COR-L47 (cell line): ENCODE data around the gene PRKN.
"Not testable (repeated sequence)": the region's sequence is repeated elsewhere in the genome, so short reads cannot be mapped to it uniquely, and the experiment has no call there.

Source experiments
- DNase-seq: peaks from one replicate; lab custom pipeline; 2025; lab: John Stamatoyannopoulos, UW

The PRKN gene

DNA sequence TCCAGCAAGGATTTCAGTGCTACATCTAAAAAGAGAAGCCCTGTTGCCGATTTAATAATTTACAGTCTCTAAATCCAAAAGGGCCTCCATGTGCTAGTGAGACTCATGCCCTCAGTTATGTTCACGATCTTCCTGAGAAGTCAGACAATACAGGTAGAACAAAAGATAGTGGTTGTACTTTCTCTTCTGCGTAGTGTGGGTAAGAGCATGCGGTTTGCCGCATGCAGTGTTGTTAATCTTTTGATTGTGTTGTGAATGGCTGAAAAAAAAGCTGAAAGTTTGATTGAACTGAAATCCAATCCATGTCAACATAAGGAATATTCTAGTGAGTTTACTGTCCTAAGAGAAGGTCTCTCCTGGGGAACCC, 1379.0 kb downstream of the PRKN start:
- DNase-seq, result no peak

GRCh38 chr6:161347988-161348627, 1379.5 kb downstream of the PRKN start:
- DNase-seq, result no peak

- no peak for DNase-seq
These were observed 1380.4 kb downstream of the PRKN start for GRCh38 chr6:161347125-161347524.

DNA sequence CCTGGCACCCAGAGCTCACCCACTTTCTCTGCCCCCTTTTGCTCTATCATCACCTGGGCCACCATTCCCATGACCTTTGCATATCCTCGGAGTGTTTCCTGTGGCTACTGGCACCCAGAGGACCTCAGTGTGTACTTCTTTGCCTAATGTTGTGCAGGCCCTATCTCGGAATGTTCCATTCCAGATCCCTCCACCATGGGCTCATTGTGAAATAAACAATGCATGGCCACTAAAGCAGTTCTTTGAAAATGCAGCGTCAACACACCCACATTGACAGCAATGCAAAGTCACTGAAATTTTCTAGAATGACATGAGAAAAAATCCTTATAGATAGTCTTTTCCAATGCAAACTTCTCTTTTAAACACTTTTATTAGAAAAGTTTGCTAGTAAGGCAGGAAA, 1380.8 kb downstream of the PRKN start:
- DNase-seq, result no peak

GRCh38 chr6:161344626-161345025, 1382.9 kb downstream of the PRKN start:
- no peak for DNase-seq

DNA sequence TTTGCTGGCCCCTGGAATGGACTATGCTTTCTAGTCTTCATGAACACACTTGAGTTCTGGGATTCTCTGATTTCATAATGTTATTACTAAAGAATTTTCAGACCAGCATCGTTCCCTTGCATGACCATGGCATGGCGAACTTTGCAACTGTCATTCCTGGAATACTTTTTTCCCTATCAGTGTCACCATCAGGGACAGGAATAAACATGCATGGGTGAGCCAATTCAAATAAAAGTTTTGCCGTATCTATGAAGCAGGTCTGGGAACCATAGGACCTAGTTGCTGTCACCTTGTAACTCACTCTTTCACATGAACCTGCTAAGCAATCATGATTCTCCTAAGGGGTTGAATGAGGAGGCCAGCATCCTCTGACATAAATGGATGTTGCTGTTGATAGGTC, 1385.5 kb downstream of the PRKN start:
- no peak for DNase-seq

DNA sequence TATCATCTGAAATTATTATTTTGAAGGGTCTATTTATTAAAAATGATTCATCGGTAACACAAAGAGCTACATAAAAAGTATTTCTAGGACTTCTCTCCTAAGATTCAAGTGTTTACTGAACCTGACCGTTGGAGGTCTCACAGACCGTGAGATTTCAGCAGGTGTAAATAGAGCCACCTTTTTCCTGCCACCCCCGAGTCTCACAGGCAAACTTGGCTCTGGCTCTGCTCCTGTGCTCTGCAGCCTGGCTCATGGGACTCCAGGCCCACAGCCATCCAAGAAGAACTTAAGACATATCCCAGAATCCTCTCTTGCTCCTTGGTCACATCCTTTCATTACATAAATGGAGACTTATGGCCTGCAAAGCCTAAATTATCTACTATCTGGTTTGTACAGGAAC, 1385.9 kb downstream of the PRKN start:
- no peak for DNase-seq

- DNase-seq, result no peak
These were observed 1389.6 kb downstream of the PRKN start for GRCh38 chr6:161338015-161338414.

- no peak for DNase-seq
These were observed 1391.1 kb downstream of the PRKN start for GRCh38 chr6:161336479-161336878.

DNA sequence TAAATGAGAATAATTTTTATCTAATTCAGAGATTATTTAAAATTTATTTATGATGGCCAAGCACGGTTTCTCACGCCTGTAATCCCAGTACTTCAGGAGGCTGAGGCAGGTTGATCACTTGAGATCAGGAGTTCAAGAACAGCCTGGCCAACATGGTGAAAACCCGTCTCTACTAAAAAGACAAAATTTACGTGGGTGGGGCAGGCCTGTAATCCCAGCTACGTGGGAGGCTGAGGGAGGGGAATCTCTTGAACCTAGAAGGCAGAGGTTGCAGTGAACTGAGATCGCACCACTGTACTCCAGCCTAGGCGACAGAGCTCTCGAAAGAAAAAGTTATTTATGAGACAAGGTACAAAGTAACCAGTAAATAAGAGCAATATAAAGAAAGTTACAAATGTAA, 1394.2 kb downstream of the PRKN start:
- no peak for DNase-seq

DNA sequence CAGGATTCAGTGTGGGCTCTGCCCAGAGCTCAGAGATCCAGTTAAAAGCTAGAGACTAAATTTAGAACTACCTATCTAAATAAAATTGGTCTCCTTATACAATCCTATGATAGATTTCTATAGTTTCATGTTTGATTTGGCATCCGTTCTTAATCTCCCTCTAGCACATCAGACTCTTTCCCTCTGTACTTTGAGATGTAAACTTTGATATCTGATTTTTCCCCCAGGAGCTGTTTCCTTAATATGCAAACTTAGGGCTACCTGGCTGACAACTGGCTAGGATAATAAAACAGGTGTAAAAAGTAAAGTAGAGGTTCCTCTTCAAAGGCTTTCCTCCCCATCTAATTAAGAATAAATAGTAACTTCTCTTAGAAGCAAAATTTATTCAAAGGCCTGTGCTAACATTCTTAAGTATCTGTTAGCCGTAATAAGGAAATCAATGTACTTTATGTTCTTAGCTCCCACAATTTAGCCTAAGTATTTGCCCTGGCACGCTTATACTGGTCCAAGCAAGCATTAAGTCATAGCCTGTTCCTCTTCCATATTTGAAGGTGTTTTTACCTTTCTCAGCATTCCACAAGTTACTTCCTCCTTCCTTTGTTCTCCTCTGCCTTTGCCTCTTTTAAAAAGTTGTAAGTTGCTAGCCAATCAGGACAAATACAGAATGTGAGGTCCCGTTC, 1396.0 kb downstream of the PRKN start:
- not testable (repeated sequence) for DNase-seq

- DNase-seq, result no peak
These were observed 1400.1 kb downstream of the PRKN start for GRCh38 chr6:161327360-161327953.

DNA sequence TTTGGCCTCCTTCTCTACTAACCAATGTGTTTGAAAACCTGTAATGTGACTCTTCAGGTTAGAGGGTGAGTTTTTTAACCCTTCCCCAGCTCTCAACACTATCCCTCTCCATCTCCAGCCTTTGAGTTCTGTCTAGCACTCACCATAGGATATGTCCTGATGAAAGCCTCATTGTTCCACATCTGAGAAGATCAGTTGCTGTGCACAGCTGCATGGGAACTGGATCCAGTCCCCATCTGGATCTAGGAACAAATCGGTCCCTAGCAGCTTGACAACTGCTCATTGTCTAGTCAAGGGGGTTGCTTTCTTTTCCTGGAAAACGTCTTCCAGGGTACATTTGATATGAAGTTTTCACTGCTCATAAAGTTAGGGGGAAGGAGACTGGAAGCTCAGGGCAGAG, 1408.3 kb downstream of the PRKN start:
- no peak for DNase-seq

- DNase-seq, result peak; percentile 1
These were observed 1409.1 kb downstream of the PRKN start for GRCh38 chr6:161318456-161318855.

DNA sequence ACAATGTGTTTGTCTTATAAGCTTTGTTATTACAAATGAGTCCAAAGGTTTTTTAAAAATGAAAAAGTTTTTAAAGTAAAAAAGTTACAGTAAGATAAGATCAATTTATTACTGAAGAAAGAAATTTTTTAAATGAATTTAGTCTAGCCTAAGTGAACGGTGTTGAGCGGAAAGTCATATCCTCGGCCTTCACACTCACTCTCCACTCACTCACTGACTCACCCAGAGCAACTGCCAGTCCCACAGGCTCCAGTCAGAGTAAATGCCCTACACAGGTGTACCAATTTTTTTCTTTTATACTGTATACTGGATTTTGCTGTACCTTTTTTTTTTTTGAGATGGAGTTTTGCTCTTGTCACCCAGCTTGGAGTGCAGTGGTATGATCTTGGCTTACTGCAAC, 1411.0 kb downstream of the PRKN start:
- no peak for DNase-seq

GRCh38 chr6:161315246-161315917, 1412.2 kb downstream of the PRKN start:
- not testable (repeated sequence) for DNase-seq

GRCh38 chr6:161314541-161315245, 1412.9 kb downstream of the PRKN start:
- DNase-seq, result not testable (repeated sequence)

GRCh38 chr6:161313940-161314509, 1413.5 kb downstream of the PRKN start:
- DNase-seq, result no peak

- DNase-seq, result not testable (repeated sequence)
These were observed 1414.1 kb downstream of the PRKN start for GRCh38 chr6:161313475-161313874.

DNA sequence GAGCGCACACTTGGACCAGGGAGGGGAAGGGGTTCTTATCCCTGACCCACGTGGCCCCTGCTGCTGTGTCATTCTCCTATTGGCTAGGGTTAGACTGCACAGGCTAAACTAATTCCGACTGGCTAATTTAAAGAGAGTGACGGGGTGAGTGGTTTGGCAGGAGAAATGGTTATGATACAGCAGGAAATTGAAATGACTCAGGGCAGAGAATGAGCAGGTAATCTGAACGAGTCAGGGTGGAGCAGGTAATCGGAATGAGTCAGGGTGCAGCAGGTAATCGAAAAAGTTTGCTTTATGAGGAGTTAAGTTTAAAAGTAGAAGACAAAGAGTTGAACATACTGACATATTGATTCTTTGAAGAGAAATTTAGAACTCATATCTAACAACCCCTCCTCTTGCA, 1417.8 kb downstream of the PRKN start:
- not testable (repeated sequence) for DNase-seq

- DNase-seq, result no peak
These were observed 1419.4 kb downstream of the PRKN start for GRCh38 chr6:161308075-161308655.

- DNase-seq, result no peak
These were observed 1421.7 kb downstream of the PRKN start for GRCh38 chr6:161305860-161306259.
